Fibroblast of peridontal ligament (primary cell): ENCODE results near the gene HEPHL1.
"Not testable (repeated sequence)": the region's sequence is repeated elsewhere in the genome, so short reads cannot be mapped to it uniquely, and the experiment has no call there.

Source experiments
- DNase-seq: peaks from one replicate; pipeline ENCODE4 v3.0.0-alpha.2; 2010; ENCODE audit errors: extremely low read depth

The HEPHL1 gene

GRCh38 chr11:94150704-94151685, 129.8 kb downstream of the HEPHL1 start:
- no peak for DNase-seq

GRCh38 chr11:94151903-94152677, 130.9 kb downstream of the HEPHL1 start:
- DNase-seq, result peak; percentile 61

GRCh38 chr11:94152678-94153065, 131.5 kb downstream of the HEPHL1 start:
- DNase-seq, result no peak

- DNase-seq, result no peak
Measured at GRCh38 chr11:94153320-94153719, 132.2 kb downstream of the HEPHL1 start.

GRCh38 chr11:94154095-94154856, 133.1 kb downstream of the HEPHL1 start:
- DNase-seq, result no peak

- DNase-seq, result not testable (repeated sequence)
Measured at GRCh38 chr11:94157339-94157738, 136.2 kb downstream of the HEPHL1 start.
